Neural progenitor cell (in vitro differentiated cells): ENCODE results near the gene MRGPRF. TPM values are rescaled to one million over a fixed set of nuclear protein-coding genes. Genes with fewer than 3 reads are reported as not detected.

Source experiments
- DNase-seq: peaks from one replicate; pipeline ENCODE4 v3.0.0-alpha.2; 2016; ENCODE audit warnings: low spot score
- H2AFZ ChIP-seq: fragments of 200-600 bp; sonication (generic); replicated peaks from 2 replicates; pipeline ENCODE4 v1.6.1; 2016; ENCODE audit warnings: antibody characterized with exemption
- H3F3A ChIP-seq: fragments of 200-600 bp; sonication (generic); 2 replicates; pipeline ENCODE4 v1.6.1; 2016; ENCODE audit warnings: antibody characterized with exemption, low read depth
- H3K27ac ChIP-seq: fragments of 200-600 bp; sonication (generic); 2 replicates; pipeline ENCODE4 v1.5.1; 2016; ENCODE audit warnings: mild to moderate bottlenecking
- H3K27me3 ChIP-seq: fragments of 200-600 bp; sonication (generic); 2 replicates; pipeline ENCODE4 v1.6.1; 2016; ENCODE audit warnings: mild to moderate bottlenecking, moderate library complexity
- H3K36me3 ChIP-seq: fragments of 200-600 bp; sonication (generic); 2 replicates; pipeline ENCODE4 v1.5.1; 2016
- H3K4me1 ChIP-seq: fragments of 200-600 bp; sonication (generic); 2 replicates; pipeline ENCODE4 v1.6.1; 2016; ENCODE audit warnings: mixed run types
- H3K4me2 ChIP-seq: fragments of 200-600 bp; sonication (generic); 2 replicates; pipeline ENCODE4 v1.6.1; 2016
- H3K4me3 ChIP-seq: fragments of 200-600 bp; sonication (generic); 2 replicates; pipeline ENCODE4 v1.5.1; 2016
- H3K79me2 ChIP-seq: fragments of 200-600 bp; sonication (generic); 2 replicates; pipeline ENCODE4 v1.6.1; 2016; ENCODE audit warnings: low read depth
- H3K9ac ChIP-seq: fragments of 200-600 bp; sonication (generic); 2 replicates; pipeline ENCODE4 v1.6.1; 2016
- H3K9me3 ChIP-seq: fragments of 200-600 bp; sonication (generic); 2 replicates; pipeline ENCODE4 v1.5.1; 2016; ENCODE audit warnings: low read depth
- H4K20me1 ChIP-seq: fragments of 200-600 bp; sonication (generic); 2 replicates; pipeline ENCODE4 v1.6.1; 2016; ENCODE audit warnings: low read depth
- H3K27ac Mint-ChIP-seq: 3 replicates; pipeline ENCODE4 v1.8.0; 2021; ENCODE audit warnings: mixed read lengths
- H3K27me3 Mint-ChIP-seq: 2 replicates; pipeline ENCODE4 v1.8.0; 2022; ENCODE audit warnings: low read depth, mild to moderate bottlenecking, inconsistent platforms, moderate library complexity, mixed read lengths; ENCODE audit not compliant: insufficient read depth
- H3K36me3 Mint-ChIP-seq: 3 replicates; pipeline ENCODE4 v1.8.0; 2021; ENCODE audit warnings: mixed read lengths
- H3K4me1 Mint-ChIP-seq: 3 replicates; pipeline ENCODE4 v1.8.0; 2021; ENCODE audit warnings: mixed read lengths
- H3K4me3 Mint-ChIP-seq: 3 replicates; pipeline ENCODE4 v1.8.0; 2021; ENCODE audit warnings: mild to moderate bottlenecking, moderate library complexity, mixed read lengths
- H3K9me3 Mint-ChIP-seq: 3 replicates; pipeline ENCODE4 v1.8.0; 2020; ENCODE audit warnings: mixed read lengths
- EZH2 ChIP-seq: fragments of 200-600 bp; sonication (generic); IDR thresholded peaks from 2 replicates; pipeline ENCODE4 v1.6.1; 2017; ENCODE audit warnings: antibody characterized with exemption, mild to moderate bottlenecking, moderate library complexity
- EZH2phosphoT487 ChIP-seq: fragments of 200-600 bp; sonication (generic); IDR thresholded peaks from 2 replicates; pipeline ENCODE4 v1.6.1; 2017; ENCODE audit warnings: antibody characterized with exemption
- total RNA-seq: library from RNA; depleted of rRNA; stranded (reverse); fragments of >200 nt; gene quantifications from 2 replicates; pipeline ENCODE4 v1.2.3, GENCODE V29; 2015; ENCODE audit warnings: low replicate concordance
- TF ChIP-seq, protein P1 (sequence below): fragments of 200-600 bp; sonication (generic); IDR thresholded peaks from 2 replicates; pipeline ENCODE4 v1.5.1; 2017; ENCODE audit warnings: antibody characterized with exemption, mild to moderate bottlenecking

The MRGPRF gene
- total RNA-seq, 1 donor from 2014 or later: 0.56 TPM

GRCh38 chr11:68966894-68967780 is 45.9 kb downstream of the MRGPRF start:
- no peak overlapping the region for H2AFZ ChIP-seq
- TF ChIP-seq EZH2phosphoT487 (no peak), EZH2 (no peak)
- TF ChIP-seq, protein P1, sequence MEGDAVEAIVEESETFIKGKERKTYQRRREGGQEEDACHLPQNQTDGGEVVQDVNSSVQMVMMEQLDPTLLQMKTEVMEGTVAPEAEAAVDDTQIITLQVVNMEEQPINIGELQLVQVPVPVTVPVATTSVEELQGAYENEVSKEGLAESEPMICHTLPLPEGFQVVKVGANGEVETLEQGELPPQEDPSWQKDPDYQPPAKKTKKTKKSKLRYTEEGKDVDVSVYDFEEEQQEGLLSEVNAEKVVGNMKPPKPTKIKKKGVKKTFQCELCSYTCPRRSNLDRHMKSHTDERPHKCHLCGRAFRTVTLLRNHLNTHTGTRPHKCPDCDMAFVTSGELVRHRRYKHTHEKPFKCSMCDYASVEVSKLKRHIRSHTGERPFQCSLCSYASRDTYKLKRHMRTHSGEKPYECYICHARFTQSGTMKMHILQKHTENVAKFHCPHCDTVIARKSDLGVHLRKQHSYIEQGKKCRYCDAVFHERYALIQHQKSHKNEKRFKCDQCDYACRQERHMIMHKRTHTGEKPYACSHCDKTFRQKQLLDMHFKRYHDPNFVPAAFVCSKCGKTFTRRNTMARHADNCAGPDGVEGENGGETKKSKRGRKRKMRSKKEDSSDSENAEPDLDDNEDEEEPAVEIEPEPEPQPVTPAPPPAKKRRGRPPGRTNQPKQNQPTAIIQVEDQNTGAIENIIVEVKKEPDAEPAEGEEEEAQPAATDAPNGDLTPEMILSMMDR: no peak
- peaks cover 8% of the 10 kb centered on the region for H3K4me1 Mint-ChIP-seq
- H3K4me3 Mint-ChIP-seq: no peak overlapping the region
- H3K36me3 Mint-ChIP-seq: no peaks in the 10 kb centered on the region
- no peaks in the 10 kb centered on the region for H3K79me2 ChIP-seq
- no peaks in the 10 kb centered on the region for H3F3A ChIP-seq
- H3K9me3 Mint-ChIP-seq: peaks cover 7% of the 10 kb centered on the region
- H3K4me2 ChIP-seq: no peak overlapping the region
- no peaks in the 10 kb centered on the region for H4K20me1 ChIP-seq
- no peak overlapping the region for H3K27ac Mint-ChIP-seq
- H3K9ac ChIP-seq: no peak overlapping the region
- H3K27ac ChIP-seq: no peak overlapping the region
- DNase-seq: no peak
- peaks cover 8% of the 10 kb centered on the region for H3K27me3 Mint-ChIP-seq
- H3K36me3 ChIP-seq: no peaks in the 10 kb centered on the region
- H3K4me3 ChIP-seq: no peak overlapping the region
- no peaks in the 10 kb centered on the region for H3K9me3 ChIP-seq
- H3K4me1 ChIP-seq: no peaks in the 10 kb centered on the region
- no peaks in the 10 kb centered on the region for H3K27me3 ChIP-seq

DNA sequence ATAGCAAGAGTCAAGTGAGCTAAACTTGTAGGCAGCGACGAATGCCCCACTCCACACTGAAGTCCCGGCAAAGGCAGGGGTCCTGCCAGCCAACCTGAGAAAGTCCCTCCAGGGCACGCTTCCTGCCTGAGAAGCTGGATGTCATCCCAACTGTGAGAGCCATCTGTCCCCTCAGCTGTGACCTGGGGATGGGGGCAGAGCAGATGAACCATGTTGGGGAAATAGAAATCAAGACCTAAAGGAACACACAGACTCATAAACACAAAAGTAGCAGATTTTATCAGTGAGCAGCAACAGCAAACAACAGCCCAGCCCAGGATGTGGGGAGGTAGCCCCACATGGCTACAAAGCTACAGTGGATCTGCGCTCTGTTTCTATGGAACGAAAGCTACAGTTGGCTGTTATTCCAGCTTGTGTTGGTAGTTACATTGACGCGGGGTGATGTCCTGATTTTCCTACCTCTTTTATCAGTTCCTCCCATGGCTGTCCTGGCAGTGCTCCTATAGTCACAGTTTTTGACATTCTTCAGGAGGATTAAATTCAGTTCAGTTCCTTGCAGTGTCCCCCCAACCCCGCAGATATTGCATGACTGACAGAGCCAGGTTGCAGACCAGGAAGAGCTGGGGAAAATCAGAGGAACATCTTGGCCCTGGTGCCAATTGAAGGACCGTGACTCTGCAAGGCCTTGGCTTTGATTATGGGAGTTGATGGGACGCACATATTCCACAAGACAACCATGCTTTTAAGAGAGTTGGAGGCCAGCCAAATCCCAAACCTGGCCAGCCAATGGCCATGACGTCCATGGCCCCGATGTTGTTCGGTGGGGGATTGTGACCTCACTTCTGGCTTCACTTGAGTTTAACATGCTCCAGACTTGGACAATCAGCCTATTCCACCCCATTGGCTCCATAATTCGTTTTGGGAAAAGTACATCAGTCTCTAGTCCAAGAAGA is 46.9 kb downstream of the MRGPRF start:
- H3K9me3 ChIP-seq: no peaks in the 10 kb centered on the region
- TF ChIP-seq EZH2: no peak
- TF ChIP-seq, protein P1: no peak
- TF ChIP-seq EZH2phosphoT487: no peak
- Mint-ChIP-seq H3K36me3 (no peaks in the 10 kb centered on the region), H3K27ac (no peak overlapping the region), H3K4me1 (peaks cover 8% of the 10 kb centered on the region), H3K9me3 (peaks cover 7% of the 10 kb centered on the region), H3K4me3 (no peak overlapping the region), H3K27me3 (peaks cover 5% of the 10 kb centered on the region)
- H2AFZ ChIP-seq: no peak overlapping the region
- no peak overlapping the region for H3K27ac ChIP-seq
- H3K4me3 ChIP-seq: no peak overlapping the region
- no peaks in the 10 kb centered on the region for H3K79me2 ChIP-seq
- no peaks in the 10 kb centered on the region for H3K36me3 ChIP-seq
- H3K9ac ChIP-seq: no peak overlapping the region
- H3K4me2 ChIP-seq: no peak overlapping the region
- no peaks in the 10 kb centered on the region for H3K4me1 ChIP-seq
- H3F3A ChIP-seq: no peaks in the 10 kb centered on the region
- no peaks in the 10 kb centered on the region for H3K27me3 ChIP-seq
- no peaks in the 10 kb centered on the region for H4K20me1 ChIP-seq
- DNase-seq: no peak

DNA sequence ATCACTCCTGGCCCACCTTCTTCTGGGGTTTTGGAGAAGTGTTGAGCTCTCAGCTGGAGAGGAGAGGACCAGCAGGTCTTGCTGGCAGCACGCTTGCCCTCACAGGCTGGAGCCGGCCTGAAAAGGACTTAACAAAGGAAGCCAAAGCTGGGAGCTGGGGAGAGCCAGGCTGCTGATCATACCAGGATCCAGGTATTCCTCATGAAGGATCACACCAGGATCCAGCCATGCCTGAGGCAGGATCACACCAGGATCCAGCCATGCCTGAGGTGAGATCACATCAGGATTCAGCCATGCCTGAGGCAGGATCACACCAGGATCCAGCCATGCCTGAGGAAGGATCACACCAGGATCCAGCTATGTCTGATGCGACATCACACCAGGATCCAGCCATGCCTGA is 49.3 kb downstream of the MRGPRF start:
- no peak overlapping the region for H3K4me3 ChIP-seq
- H3K4me2 ChIP-seq: no peak overlapping the region
- H3K27ac ChIP-seq: no peak overlapping the region
- no peak for TF ChIP-seq EZH2
- TF ChIP-seq, protein P1: no peak
- no peak for TF ChIP-seq EZH2phosphoT487
- H4K20me1 ChIP-seq: no peaks in the 10 kb centered on the region
- H3K4me1 Mint-ChIP-seq: peaks cover 8% of the 10 kb centered on the region
- no peaks in the 10 kb centered on the region for H3K79me2 ChIP-seq
- H3K36me3 Mint-ChIP-seq: no peaks in the 10 kb centered on the region
- H3K9ac ChIP-seq: no peak overlapping the region
- no peak overlapping the region for H3K27ac Mint-ChIP-seq
- no peaks in the 10 kb centered on the region for H3F3A ChIP-seq
- H3K9me3 Mint-ChIP-seq: peaks cover 7% of the 10 kb centered on the region
- no peaks in the 10 kb centered on the region for H3K4me1 ChIP-seq
- no peak overlapping the region for H2AFZ ChIP-seq
- no peaks in the 10 kb centered on the region for H3K9me3 ChIP-seq
- H3K36me3 ChIP-seq: no peaks in the 10 kb centered on the region
- H3K27me3 Mint-ChIP-seq: peaks cover 6% of the 10 kb centered on the region
- H3K27me3 ChIP-seq: no peaks in the 10 kb centered on the region
- no peak overlapping the region for H3K4me3 Mint-ChIP-seq
- DNase-seq: no peak
